GM18505 (cell line): ENCODE data around the gene BABAM2.

Source experiments
- ATAC-seq: cut with Tn5 transposase; IDR thresholded peaks from one replicate; pipeline ENCODE4 v1.9.1; 2021; ENCODE audit not compliant: unreplicated experiment
- POLR2A ChIP-seq: IDR thresholded peaks from 4 replicates; pipeline ENCODE4 v1.6.1; 2011; ENCODE audit warnings: borderline replicate concordance; ENCODE audit not compliant: insufficient read depth, insufficient read length; ENCODE audit errors: extremely low read depth

The BABAM2 gene

GRCh38 chr2:28226558-28226957 is 336.0 kb downstream of the BABAM2 start:
- no peak for ATAC-seq
- no peak for TF ChIP-seq POLR2A

GRCh38 chr2:28227498-28227897 is 337.0 kb downstream of the BABAM2 start:
- no peak for ATAC-seq
- no peak for TF ChIP-seq POLR2A

GRCh38 chr2:28228434-28228995 is 338.0 kb downstream of the BABAM2 start:
- no peak for TF ChIP-seq POLR2A
- ATAC-seq, result no peak

DNA sequence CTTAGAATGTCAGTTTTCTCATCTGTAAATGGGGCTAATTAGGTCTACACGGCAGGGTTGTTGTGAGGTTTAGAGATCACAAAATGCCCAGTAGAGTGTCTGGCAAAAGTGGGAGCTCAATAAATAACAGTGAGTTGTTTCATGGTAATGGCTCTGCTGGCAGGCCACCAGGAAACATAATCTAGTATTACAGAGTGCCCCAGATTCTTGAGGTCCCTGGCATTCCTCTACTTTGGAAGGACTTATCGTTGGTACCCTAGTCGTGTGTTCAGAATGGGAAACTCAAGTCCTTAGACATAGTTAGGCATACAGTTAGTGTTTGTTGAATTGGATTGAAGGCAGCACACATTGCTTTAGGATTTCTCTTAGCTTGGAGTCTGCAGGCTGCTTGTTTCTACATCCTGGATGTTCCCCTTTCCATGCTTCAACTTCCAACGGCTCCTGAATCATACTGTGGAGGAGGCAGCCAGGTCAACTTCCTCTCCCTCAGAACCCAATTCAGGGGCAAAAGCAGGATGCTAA is 340.6 kb downstream of the BABAM2 start:
- ATAC-seq, result no peak
- no peak for TF ChIP-seq POLR2A

- no peak for TF ChIP-seq POLR2A
- ATAC-seq, result no peak
Measured at GRCh38 chr2:28232295-28232694, 341.8 kb downstream of the BABAM2 start.

DNA sequence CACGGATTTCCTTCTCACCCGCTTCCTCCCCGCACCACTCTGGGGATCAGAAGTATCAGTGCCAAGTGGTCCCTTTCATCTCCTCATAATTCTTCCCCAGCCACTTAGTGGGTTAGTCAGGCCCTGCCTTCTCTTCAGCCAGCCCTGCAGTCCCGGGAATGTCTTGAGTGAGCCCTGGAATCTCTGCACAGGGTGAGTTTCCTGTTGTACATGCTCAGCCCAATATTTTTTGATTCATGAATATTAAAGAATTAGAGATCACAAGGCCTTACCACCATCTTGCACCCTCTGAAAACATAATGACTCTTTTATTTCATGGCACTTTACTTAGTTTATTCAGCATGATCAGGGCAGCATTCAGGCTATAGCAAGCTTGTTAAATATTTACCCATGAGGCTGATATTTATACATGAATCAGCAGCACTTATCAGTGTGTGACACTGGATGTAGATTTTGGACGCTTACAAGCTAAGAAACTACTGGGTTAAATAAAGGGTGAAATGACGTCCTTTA is 342.7 kb downstream of the BABAM2 start:
- ATAC-seq, result no peak
- no peak for TF ChIP-seq POLR2A

- ATAC-seq, result no peak
- TF ChIP-seq POLR2A, result no peak
Measured at GRCh38 chr2:28234807-28235206, 344.3 kb downstream of the BABAM2 start.

DNA sequence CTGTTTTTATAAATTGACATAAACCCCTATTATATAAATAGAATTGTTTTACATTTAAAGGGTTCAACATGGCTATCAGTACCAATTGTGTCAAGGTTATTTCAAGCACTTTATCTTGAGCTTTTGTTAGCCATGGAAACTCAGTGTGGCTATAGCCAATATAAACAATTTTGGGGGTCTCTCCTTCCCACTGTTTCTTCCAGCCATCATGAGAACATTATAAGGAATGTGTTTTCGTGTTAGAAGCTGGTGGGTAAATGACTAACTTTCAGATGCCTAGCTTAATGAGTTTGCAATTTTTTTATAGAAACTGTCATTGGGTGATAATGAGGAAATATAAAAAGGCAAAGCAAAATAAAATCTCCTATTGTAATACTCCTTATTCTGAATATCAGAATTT is 348.7 kb downstream of the BABAM2 start:
- no peak for TF ChIP-seq POLR2A
- no peak for ATAC-seq

GRCh38 chr2:28240937-28241336 is 350.4 kb downstream of the BABAM2 start:
- no peak for TF ChIP-seq POLR2A
- no peak for ATAC-seq

- no peak for ATAC-seq
- no peak for TF ChIP-seq POLR2A
Measured at GRCh38 chr2:28247290-28247689, 356.8 kb downstream of the BABAM2 start.

- no peak for ATAC-seq
- TF ChIP-seq POLR2A, result no peak
Measured at GRCh38 chr2:28247734-28248133, 357.2 kb downstream of the BABAM2 start.

DNA sequence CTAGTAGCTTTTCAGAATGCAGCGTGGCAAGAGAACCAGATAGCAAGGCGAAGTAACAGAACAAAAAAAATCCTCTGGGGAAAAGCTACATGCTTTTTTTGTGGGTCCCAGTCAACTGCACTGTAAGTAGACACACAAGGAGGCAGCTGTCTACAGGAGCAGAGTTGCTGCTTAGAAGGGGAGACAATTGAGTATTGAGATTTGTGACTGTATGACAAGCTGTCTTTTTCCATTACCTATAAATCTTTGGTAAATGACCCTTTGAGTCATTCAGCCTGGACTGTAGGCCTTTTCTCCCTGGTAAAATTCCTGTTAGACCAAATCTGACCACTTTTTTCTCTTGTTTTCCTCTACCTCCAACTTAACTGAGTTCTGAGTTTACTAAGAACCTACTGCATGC is 358.0 kb downstream of the BABAM2 start:
- ATAC-seq, result no peak
- TF ChIP-seq POLR2A, result no peak

- ATAC-seq, result no peak
- TF ChIP-seq POLR2A, result no peak
Measured at GRCh38 chr2:28250006-28250405, 359.5 kb downstream of the BABAM2 start.

DNA sequence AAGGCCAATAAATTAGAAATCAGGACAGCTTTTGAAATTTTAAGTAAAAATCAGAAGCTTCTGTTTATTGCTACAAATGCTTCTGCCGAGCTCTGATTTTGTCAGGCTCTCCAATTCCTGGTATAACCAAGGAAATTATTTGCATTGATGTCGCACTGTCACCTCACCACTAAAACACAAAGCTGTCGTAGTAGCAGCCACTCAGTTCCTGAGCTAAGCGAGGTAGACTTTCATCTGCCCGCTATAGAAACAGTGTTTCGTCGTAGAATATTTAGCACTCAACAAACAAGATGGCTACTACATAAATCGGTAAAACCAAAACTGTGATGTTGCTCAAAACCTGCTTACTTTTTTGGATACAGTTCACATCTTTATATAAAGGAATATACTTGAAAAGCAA is 360.8 kb downstream of the BABAM2 start:
- no peak for TF ChIP-seq POLR2A
- no peak for ATAC-seq

DNA sequence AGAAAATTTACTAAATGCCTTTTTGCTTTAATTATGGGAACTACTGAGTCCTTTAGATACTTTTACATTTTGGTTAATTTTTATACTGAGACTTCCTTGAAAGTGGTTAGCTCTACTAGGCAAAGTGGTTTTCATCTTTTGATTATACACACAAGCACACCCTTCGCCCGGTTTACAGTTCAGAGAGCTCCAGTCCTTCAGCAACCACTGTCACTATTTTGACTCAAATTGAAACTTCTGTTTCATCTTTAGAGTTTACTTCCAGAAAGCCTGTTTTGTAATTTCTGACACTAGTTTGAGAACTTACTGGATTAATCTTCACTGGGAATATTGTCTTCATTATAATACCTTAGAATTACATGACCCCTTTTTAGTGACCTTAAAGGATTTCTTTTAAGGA is 361.8 kb downstream of the BABAM2 start:
- no peak for TF ChIP-seq POLR2A
- no peak for ATAC-seq
